HepG2 (cell line): Measurements from ENCODE around the gene SLC25A52. TPM values are rescaled to one million over a fixed set of nuclear protein-coding genes. Genes with fewer than 3 reads are reported as not detected.

Source experiments
- ATAC-seq: fragments of 200-7000 bp; cut with Tn5 transposase; 3 replicates; pipeline ENCODE4 v1.9.1; 2020; ENCODE audit warnings: mild to moderate bottlenecking, moderate library complexity
- BruUV-seq: library from RNA; stranded (reverse); fragments of 400-500 nt; replicated peaks from 2 replicates; lab custom pipeline; 2021; lab: Mats Ljungman, UMichigan
- CTCF ChIA-PET: fragments of 300-600 bp; formaldehyde crosslinking; extraction: SDS; loops from one replicate; lab custom pipeline; 2021; ENCODE audit warnings: low total read pairs, inconsistent platforms, low intra/inter-chr PET ratio; lab: Yijun Ruan, JAX
- POLR2A ChIA-PET: fragments of 350-600 bp; sonication (Branson Sonifier 250); formaldehyde crosslinking; loops from one replicate; lab custom pipeline; 2020; ENCODE audit warnings: antibody characterized with exemption, inconsistent platforms; lab: Yijun Ruan, JAX
- DNase-seq: peaks from one replicate; pipeline ENCODE4 v3.0.0-alpha.2; 2015; ENCODE audit warnings: low spot score
- FAIRE-seq: peaks from 3 replicates; lab custom pipeline; 2011; peaks lifted over from hg19 to GRCh38; lab: Jason Lieb, UNC
- H2AFZ ChIP-seq: one replicate; pipeline ENCODE4 v1.6.1; 2011; ENCODE audit warnings: low read length, inconsistent platforms
- H3K27ac ChIP-seq: fragments of 300-600 bp; 3 replicates; pipeline ENCODE4 v1.8.0; 2011; ENCODE audit warnings: mixed run types, mild to moderate bottlenecking, mixed read lengths, low read length, inconsistent platforms; ENCODE audit not compliant: insufficient read depth; ENCODE audit errors: extremely low read length
- H3K27me3 ChIP-seq, 2 experiments: fragments of 200-600 bp in 1 of 2; 2 replicates in 1 of 2; 3 replicates in 1 of 2; pipeline versions ENCODE4 v1.6.0 to v1.8.0; 2011; ENCODE audit warnings: low read length in 2 of 2, mild to moderate bottlenecking in 2 of 2, moderate library complexity in 2 of 2, inconsistent platforms in 1 of 2; ENCODE audit not compliant: insufficient read depth in 2 of 2, control insufficient read depth in 1 of 2
- H3K36me3 ChIP-seq, 2 experiments: fragments of 200-600 bp in 1 of 2; replicated peaks in 1 of 2; 2 replicates in 1 of 2; 3 replicates in 1 of 2; pipeline versions ENCODE4 v1.5.1 to v1.8.0; 2011; ENCODE audit warnings: low read length in 2 of 2, inconsistent platforms in 1 of 2; ENCODE audit not compliant: insufficient read depth in 2 of 2, control insufficient read depth in 1 of 2
- H3K4me1 ChIP-seq: 2 replicates; pipeline ENCODE4 v1.5.1; 2012; ENCODE audit warnings: low read length, inconsistent platforms; ENCODE audit not compliant: insufficient read depth
- H3K4me2 ChIP-seq: 2 replicates; pipeline ENCODE4 v1.6.0; 2011; ENCODE audit warnings: low read depth, low read length, inconsistent platforms
- H3K4me3 ChIP-seq, 3 experiments: fragments of 200-600 bp in 1 of 3; sonication (generic), shearing (Covaris generic) in 1 of 3; replicated peaks in 1 of 3; 2 replicates each; pipeline ENCODE4 v1.5.1; 2011 to 2016; ENCODE audit warnings: low read length in 3 of 3, inconsistent platforms in 2 of 3, low read depth in 2 of 3, mild to moderate bottlenecking in 2 of 3, control low read depth in 1 of 3, mixed read lengths in 1 of 3; ENCODE audit not compliant: insufficient read depth in 1 of 3
- H3K79me2 ChIP-seq: one replicate; pipeline ENCODE4 v1.6.1; 2011; ENCODE audit warnings: low read length, inconsistent platforms; ENCODE audit not compliant: insufficient read depth
- H3K9ac ChIP-seq: 2 replicates; pipeline ENCODE4 v1.6.0; 2011; ENCODE audit warnings: mild to moderate bottlenecking, low read depth, low read length, inconsistent platforms; ENCODE audit not compliant: insufficient read depth
- H3K9me3 ChIP-seq: 2 replicates; pipeline ENCODE4 v1.5.1; 2012; ENCODE audit warnings: mild to moderate bottlenecking, low read length
- H4K20me1 ChIP-seq: 2 replicates; pipeline ENCODE4 v1.6.0; 2011; ENCODE audit warnings: inconsistent platforms, mild to moderate bottlenecking, low read length, moderate library complexity; ENCODE audit not compliant: insufficient read depth
- WGBS: methylation state at CpG from one replicate; pipeline ENCODE4 v1.1.6; 2017; ENCODE audit warnings: low lambda C conversion rate; 5-methylcytosine and 5-hydroxymethylcytosine counted together
- in situ Hi-C: cut with HindIII; loops from 2 replicates; pipeline ENCODE4 v1.10.0; 2017; ENCODE audit warnings: low pct_unique_long_range_greater_than_20kb; ENCODE audit not compliant: extremely low pct_ligation_motif_present
- intact Hi-C: fragments of 100-400 bp; cut with micrococcal nuclease; formaldehyde crosslinking; loops from one replicate; pipeline ENCODE4 v1.10.0; 2022; ENCODE audit not compliant: unreplicated experiment
- polyA plus RNA-seq, 8 experiments: library from polyadenylated mRNA; depleted of rRNA in 3 of 8; stranded (reverse) in 7 of 8; unstranded in 1 of 8; fragments of >200 nt; fragmentation: Illumina TruSeq in 4 of 8; extraction: Trizol in 4 of 8; gene quantifications; 2 replicates each; pipeline versions ENCODE4 v1.2.1 to v1.2.3, GENCODE V29; 2011 to 2016; ENCODE audit warnings: low read depth in 4 of 8, missing spikeins in 1 of 8, mixed read lengths in 1 of 8; ENCODE audit not compliant: insufficient read depth in 1 of 8
- total RNA-seq, 5 experiments: library from RNA; depleted of rRNA; stranded (reverse); fragments of >200 nt; fragmentation: Illumina TruSeq; extraction: Trizol; gene quantifications; 2 replicates each; pipeline ENCODE4 v1.2.3, GENCODE V29; 2016; ENCODE audit warnings: low read depth in 1 of 5
- TF ChIP-seq, protein P1 (sequence below): sonication (generic); formaldehyde crosslinking; IDR thresholded peaks from 2 replicates; pipeline ENCODE4 v1.5.1; 2020; ENCODE audit warnings: mild to moderate bottlenecking, missing genetic modification reagents, borderline replicate concordance

The SLC25A52 gene
- total and polyA plus RNA-seq, 2 of the 13 experiments (the other 11 are each of a cell fraction or from before 2014, with no cell fraction given) = 0.46 TPM; not detected in 1

DNA sequence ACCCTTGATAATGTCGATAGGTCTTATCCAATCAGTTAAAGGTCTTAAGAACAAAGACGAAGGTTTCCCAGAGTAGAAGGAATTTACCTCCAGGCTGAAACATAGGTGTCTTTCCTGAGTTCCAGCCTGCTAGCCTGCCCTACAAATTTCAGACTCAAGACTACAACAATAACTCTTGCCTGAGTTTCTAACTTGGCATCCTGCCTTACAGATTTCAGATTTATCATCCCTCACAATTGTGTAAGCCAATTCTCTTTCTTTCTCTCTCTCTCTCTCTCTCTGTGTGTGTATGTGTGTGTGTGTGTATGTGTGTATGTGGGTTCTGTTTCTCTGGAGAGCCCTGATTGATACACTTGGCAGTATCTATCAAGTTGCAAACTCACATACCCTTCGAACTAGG, 39.1 kb downstream of the SLC25A52 start:
- DNase-seq (no peak), ATAC-seq (no peak), FAIRE-seq (no peak)
- Histone ChIP-seq H3K36me3 (no peaks in the 10 kb centered on the region), H3K27ac (no peak overlapping the region), H3K4me1 (no peaks in the 10 kb centered on the region), H2AFZ (no peak overlapping the region), H3K9me3 (peaks cover 13% of the 10 kb centered on the region), H3K4me2 (no peak overlapping the region), H3K9ac (no peak overlapping the region), H3K79me2 (no peaks in the 10 kb centered on the region), H3K4me3 (no peak overlapping the region), H3K27me3 (peaks cover 0 to 14% of the 10 kb centered on the region in 2 experiments; a peak in 3 of 5 replicates), H4K20me1 (no peaks in the 10 kb centered on the region)
- intact Hi-C loops (loop anchor here (10.0 kb wide), 1 partner anchor 747 kb away; no protein-coding TSS in a partner anchor), in situ Hi-C loops (loop anchor here (5.0 kb wide), 1 partner anchor 164 kb away; no protein-coding TSS in a partner anchor)
- no TSS peak for BruUV-seq
- TF ChIP-seq, protein P1, sequence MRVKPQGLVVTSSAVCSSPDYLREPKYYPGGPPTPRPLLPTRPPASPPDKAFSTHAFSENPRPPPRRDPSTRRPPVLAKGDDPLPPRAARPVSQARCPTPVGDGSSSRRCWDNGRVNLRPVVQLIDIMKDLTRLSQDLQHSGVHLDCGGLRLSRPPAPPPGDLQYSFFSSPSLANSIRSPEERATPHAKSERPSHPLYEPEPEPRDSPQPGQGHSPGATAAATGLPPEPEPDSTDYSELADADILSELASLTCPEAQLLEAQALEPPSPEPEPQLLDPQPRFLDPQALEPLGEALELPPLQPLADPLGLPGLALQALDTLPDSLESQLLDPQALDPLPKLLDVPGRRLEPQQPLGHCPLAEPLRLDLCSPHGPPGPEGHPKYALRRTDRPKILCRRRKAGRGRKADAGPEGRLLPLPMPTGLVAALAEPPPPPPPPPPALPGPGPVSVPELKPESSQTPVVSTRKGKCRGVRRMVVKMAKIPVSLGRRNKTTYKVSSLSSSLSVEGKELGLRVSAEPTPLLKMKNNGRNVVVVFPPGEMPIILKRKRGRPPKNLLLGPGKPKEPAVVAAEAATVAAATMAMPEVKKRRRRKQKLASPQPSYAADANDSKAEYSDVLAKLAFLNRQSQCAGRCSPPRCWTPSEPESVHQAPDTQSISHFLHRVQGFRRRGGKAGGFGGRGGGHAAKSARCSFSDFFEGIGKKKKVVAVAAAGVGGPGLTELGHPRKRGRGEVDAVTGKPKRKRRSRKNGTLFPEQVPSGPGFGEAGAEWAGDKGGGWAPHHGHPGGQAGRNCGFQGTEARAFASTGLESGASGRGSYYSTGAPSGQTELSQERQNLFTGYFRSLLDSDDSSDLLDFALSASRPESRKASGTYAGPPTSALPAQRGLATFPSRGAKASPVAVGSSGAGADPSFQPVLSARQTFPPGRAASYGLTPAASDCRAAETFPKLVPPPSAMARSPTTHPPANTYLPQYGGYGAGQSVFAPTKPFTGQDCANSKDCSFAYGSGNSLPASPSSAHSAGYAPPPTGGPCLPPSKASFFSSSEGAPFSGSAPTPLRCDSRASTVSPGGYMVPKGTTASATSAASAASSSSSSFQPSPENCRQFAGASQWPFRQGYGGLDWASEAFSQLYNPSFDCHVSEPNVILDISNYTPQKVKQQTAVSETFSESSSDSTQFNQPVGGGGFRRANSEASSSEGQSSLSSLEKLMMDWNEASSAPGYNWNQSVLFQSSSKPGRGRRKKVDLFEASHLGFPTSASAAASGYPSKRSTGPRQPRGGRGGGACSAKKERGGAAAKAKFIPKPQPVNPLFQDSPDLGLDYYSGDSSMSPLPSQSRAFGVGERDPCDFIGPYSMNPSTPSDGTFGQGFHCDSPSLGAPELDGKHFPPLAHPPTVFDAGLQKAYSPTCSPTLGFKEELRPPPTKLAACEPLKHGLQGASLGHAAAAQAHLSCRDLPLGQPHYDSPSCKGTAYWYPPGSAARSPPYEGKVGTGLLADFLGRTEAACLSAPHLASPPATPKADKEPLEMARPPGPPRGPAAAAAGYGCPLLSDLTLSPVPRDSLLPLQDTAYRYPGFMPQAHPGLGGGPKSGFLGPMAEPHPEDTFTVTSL (CRISPR knock-in tag) = no peak
- WGBS = 43% methylated on average over 3 of the region's 3 CpGs
- CTCF ChIA-PET = interaction anchor here (1.6 kb wide), 1 partner anchor 165 kb away, joined by 20 read pairs; no protein-coding TSS in a partner anchor
- POLR2A ChIA-PET = no interaction called here
